Bronchial epithelial cell (primary cell): Measurements from ENCODE around the gene RINL. TPM values are rescaled to one million over a fixed set of nuclear protein-coding genes. Genes with fewer than 3 reads are reported as not detected.

Experiments
- DNase-seq: peaks from one replicate; pipeline ENCODE4 v3.0.0-alpha.2; 2010; ENCODE audit warnings: low read depth
- FAIRE-seq: peaks from 2 replicates; lab custom pipeline; 2011; peaks lifted over from hg19 to GRCh38; lab: Jason Lieb, UNC
- H3K27me3 ChIP-seq: 2 replicates; pipeline ENCODE4 v1.5.1; 2011; ENCODE audit warnings: low read length; ENCODE audit not compliant: control insufficient read depth, insufficient read depth
- H3K36me3 ChIP-seq: 2 replicates; pipeline ENCODE4 v1.5.1; 2011; ENCODE audit warnings: low read length; ENCODE audit not compliant: control insufficient read depth, insufficient read depth
- H3K4me3 ChIP-seq: 2 replicates; pipeline ENCODE4 v1.5.1; 2011; ENCODE audit warnings: mild to moderate bottlenecking, low read depth, low read length, control low read depth
- total RNA-seq: library from RNA; depleted of rRNA; stranded (reverse); fragments of >200 nt; gene quantifications from 2 replicates; pipeline ENCODE4 v1.2.1, GENCODE V29; 2014
- TF ChIP-seq, protein P1 (sequence below): IDR thresholded peaks from 2 replicates; pipeline ENCODE4 v1.5.1; 2011; ENCODE audit warnings: mild to moderate bottlenecking, moderate library complexity, low read length, control low read depth, inconsistent platforms; ENCODE audit not compliant: insufficient read depth, severe bottlenecking

The RINL gene
- total RNA-seq, 1 donor from 2014 or later = 8.7 TPM

GRCh38 chr19:38844093-38844686 lies 33.9 kb downstream of the RINL start:
- DNase-seq (no peak), FAIRE-seq (no peak)
- H3K36me3 ChIP-seq = peaks cover 54% of the 10 kb centered on the region
- H3K27me3 ChIP-seq = no peaks in the 10 kb centered on the region
- TF ChIP-seq, protein P1, sequence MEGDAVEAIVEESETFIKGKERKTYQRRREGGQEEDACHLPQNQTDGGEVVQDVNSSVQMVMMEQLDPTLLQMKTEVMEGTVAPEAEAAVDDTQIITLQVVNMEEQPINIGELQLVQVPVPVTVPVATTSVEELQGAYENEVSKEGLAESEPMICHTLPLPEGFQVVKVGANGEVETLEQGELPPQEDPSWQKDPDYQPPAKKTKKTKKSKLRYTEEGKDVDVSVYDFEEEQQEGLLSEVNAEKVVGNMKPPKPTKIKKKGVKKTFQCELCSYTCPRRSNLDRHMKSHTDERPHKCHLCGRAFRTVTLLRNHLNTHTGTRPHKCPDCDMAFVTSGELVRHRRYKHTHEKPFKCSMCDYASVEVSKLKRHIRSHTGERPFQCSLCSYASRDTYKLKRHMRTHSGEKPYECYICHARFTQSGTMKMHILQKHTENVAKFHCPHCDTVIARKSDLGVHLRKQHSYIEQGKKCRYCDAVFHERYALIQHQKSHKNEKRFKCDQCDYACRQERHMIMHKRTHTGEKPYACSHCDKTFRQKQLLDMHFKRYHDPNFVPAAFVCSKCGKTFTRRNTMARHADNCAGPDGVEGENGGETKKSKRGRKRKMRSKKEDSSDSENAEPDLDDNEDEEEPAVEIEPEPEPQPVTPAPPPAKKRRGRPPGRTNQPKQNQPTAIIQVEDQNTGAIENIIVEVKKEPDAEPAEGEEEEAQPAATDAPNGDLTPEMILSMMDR = no peak
- no peak overlapping the region for H3K4me3 ChIP-seq

DNA sequence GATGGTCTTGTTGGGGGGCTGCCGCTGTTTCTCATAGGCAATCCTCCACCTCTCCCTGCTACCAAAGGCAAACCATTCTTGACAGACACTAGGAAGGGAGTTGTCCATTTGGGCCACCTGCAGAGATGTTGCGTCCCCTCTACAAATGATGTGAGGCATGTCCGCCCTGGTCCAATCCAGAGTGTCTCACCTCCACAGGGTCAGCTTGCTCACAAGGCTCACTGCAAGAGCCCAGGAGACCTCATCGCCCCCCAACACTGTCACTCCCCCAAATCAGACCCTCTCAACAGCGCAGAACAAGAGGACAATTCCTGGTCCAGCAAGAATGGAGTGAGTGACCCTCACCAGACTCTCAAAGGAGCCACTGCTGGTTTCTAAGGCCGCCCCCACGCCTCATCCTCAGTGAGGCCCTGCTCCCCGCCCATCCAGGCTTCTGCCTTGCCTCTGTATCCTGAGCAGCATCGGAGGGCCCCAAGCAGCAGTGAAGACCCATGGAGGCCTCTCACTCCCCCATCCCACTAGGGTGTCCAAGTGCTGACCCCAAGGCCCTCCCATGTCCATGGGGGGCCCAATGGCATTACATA lies 34.8 kb downstream of the RINL start:
- TF ChIP-seq, protein P1 = no peak
- Histone ChIP-seq H3K27me3 (no peaks in the 10 kb centered on the region), H3K4me3 (no peak overlapping the region), H3K36me3 (peaks cover 56% of the 10 kb centered on the region)
- no peak for DNase-seq
- no peak for FAIRE-seq

DNA sequence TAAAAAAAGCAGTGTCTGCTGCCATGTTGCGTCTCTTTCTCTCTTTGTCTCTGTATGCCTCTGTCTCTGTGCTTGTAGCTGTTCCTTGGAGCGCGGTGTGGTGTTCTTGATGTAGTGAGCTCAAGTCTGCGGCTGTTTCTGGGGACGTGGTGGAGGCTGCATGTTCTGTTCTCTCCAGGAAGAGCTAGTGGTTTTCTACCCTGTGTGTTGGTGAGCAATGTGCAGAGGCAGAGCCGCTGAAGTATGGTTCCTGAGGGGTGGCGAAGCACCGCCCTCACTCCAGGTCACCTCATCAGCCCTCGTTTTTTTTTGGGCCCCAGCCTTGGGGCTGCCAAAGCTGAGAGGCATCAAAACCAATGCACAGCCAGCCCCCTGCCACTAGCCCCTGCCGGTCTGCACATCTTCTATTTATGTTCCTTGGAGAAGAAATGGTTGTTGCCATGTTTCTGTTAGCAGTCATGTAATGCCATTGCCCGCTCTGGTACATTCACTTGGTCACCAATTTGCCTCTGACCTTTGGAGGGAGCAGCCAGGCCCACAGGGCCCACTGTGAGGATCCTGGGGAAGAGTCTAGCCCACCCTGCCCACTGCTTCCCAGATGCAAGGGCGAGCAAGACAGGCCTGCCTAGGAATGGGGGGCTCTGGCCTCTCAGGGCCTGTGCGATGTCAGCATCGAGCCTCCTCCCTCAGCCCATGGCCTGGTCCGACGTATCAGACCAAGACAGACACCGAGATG lies 35.5 kb downstream of the RINL start:
- Histone ChIP-seq H3K4me3 (no peak overlapping the region), H3K27me3 (no peaks in the 10 kb centered on the region), H3K36me3 (peaks cover 59% of the 10 kb centered on the region)
- TF ChIP-seq, protein P1 = no peak
- no peak for FAIRE-seq
- no peak for DNase-seq

DNA sequence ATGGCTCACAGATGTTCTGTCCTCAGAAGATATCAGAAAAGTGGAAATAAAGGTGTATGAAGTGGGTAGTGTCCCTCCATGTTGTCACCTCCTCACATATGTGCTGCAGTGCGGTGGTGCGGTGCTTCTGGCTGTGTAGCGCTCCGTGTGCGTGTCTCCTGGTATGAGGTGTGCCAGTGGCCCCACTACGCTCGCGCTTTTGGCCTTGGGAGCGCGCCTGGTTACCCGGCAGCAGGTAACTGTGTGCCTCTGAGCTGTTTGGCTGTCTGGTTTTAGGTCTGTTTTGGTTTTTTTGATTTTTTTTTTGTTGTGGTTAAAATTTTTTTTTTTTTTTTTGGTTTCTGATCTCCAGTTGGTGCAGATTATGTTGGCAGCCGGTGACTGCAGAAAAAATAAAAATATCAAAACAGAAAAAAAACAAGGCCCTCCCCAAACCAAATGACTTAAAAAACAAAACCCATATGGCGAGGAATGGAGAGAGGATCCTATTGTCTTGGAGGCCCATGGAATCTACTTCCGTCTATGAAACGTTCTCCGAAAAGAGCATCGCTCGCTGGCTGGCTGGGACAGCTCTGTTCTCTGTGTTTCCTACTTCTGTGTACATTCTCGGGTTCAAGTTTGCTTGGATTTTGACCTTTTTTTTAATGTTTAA lies 36.2 kb downstream of the RINL start:
- TF ChIP-seq, protein P1 = no peak
- no peak for DNase-seq
- Histone ChIP-seq H3K36me3 (peaks cover 56% of the 10 kb centered on the region), H3K4me3 (no peak overlapping the region), H3K27me3 (no peaks in the 10 kb centered on the region)
- FAIRE-seq = no peak

DNA sequence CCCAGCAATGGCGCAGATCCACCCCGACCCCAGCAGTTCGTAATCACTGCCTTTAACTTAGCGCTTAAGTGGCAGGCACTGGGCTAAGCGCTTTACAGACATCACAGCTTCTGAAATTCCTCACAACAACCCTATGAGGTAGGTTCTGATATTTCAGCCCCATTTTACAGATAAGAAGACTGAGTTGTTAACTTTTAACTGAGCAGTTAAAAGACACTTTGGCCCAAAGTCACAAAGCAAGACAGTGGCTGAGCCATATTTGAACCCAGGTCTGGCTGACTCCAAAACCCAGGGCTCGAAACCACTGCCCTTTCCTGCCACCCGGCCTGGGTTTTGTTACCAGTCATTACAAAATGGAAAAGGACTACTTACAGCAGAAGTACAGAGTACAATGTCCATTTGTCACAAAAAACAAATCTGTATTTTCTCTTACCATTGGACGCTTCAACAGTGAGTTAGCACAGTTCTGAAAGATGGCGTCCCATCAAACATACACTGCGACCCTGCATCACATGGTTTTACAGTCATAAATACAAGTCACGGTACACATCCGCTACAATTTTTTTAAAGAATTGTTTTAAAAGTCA lies 36.8 kb downstream of the RINL start:
- TF ChIP-seq, protein P1 = no peak
- Histone ChIP-seq H3K27me3 (no peaks in the 10 kb centered on the region), H3K4me3 (no peak overlapping the region), H3K36me3 (peaks cover 54% of the 10 kb centered on the region)
- DNase-seq = no peak
- FAIRE-seq = no peak
